Neural cell (in vitro differentiated cells): ENCODE measurements around the gene CYP26B1.

Source experiments
- CTCF ChIP-seq: fragments of 450-650 bp; IDR thresholded peaks from 2 replicates; pipeline ENCODE4 v1.5.1; 2014; ENCODE audit warnings: antibody characterized with exemption, mild to moderate bottlenecking, moderate library complexity; ENCODE audit not compliant: poor library complexity, severe bottlenecking
- EP300 ChIP-seq: fragments of 450-650 bp; conservative IDR thresholded peaks from 2 replicates; pipeline ENCODE4 v1.6.1; 2014; ENCODE audit warnings: antibody characterized with exemption, mild to moderate bottlenecking, moderate library complexity; ENCODE audit not compliant: poor library complexity, severe bottlenecking

- no peak for TF ChIP-seq CTCF
- no peak for TF ChIP-seq EP300
Measured at GRCh38 chr2:72142570-72143440, 4.9 kb downstream of the CYP26B1 start.
